SK-N-MC (cell line): ENCODE data around the gene P4HB.

Experiments used
- EZH2 ChIP-seq: fragments of 200-600 bp; sonication (generic); IDR thresholded peaks from one replicate; pipeline ENCODE4 v1.6.1; 2017; ENCODE audit warnings: antibody characterized with exemption
- FOXP2 ChIP-seq: optimal IDR thresholded peaks from 2 replicates; pipeline ENCODE3; 2011; ENCODE audit warnings: mild to moderate bottlenecking, moderate library complexity; ENCODE audit not compliant: insufficient read depth; ENCODE audit errors: extremely low read length, control extremely low read depth
- POLR2AphosphoS5 ChIP-seq: IDR thresholded peaks from 2 replicates; pipeline ENCODE4 v1.6.1; 2012; ENCODE audit warnings: mild to moderate bottlenecking, low read depth, low read length, borderline replicate concordance

DNA sequence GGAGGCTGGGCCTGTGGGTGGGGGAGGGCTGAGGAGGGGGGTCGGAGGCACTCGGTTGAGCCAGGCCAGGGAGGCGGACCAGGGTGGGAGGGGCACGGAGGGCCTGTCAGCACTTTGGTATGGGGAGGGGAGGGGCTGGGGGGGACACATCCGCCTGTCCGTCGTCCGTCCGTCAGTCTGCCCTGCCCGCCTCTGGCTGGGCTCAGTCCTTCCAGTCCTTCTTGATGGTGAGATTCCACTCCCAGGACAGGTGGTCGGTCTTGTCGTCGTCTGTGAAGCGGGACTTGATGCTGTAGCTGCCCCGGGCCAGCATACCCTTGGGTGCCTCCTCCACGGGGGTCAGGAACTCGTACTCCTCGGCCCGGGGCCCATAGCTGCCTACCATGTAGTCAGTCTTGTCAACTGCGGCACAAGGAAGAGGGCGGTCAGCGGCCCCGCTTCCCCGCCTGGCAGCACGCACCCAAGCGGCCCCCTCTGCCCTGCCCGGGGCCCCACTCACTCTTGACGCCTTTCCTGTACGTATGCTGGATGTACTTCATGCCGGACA is 8.4 kb upstream of the P4HB start:
- no peak for TF ChIP-seq EZH2
- no peak; the same call in 1 of the 2 replicates for TF ChIP-seq POLR2AphosphoS5
- TF ChIP-seq FOXP2: no peak
